Esophagus (tissue), 2 donors: ENCODE data around the gene ISG15. TPM values are rescaled to one million over a fixed set of nuclear protein-coding genes. Genes with fewer than 3 reads are reported as not detected.

Experiments
- H3K27ac ChIP-seq, 2 donors: one replicate each; pipeline ENCODE4 v1.5.1; 2013; ENCODE audit warnings: low read depth in 2 of 2, mild to moderate bottlenecking in 2 of 2, inconsistent platforms in 1 of 2, low read length in 1 of 2, moderate library complexity in 1 of 2
- H3K27me3 ChIP-seq, 2 donors: one replicate each; pipeline ENCODE4 v1.6.1; 2013; ENCODE audit warnings: low read length in 2 of 2, control low read depth in 1 of 2, mild to moderate bottlenecking in 1 of 2; ENCODE audit not compliant: insufficient read depth in 2 of 2, control insufficient read depth in 1 of 2
- H3K36me3 ChIP-seq, 2 donors: one replicate each; pipeline ENCODE4 v1.6.1; 2013; ENCODE audit warnings: low read length in 1 of 2; ENCODE audit not compliant: control insufficient read depth in 2 of 2, insufficient read depth in 2 of 2
- H3K4me1 ChIP-seq, 2 donors: one replicate each; pipeline ENCODE4 v1.6.1; 2013; ENCODE audit warnings: low read length in 1 of 2; ENCODE audit not compliant: control insufficient read depth in 2 of 2, insufficient read depth in 2 of 2
- H3K4me3 ChIP-seq, 2 donors: one replicate each; pipeline ENCODE4 v1.5.1; 2013; ENCODE audit warnings: low read length in 2 of 2, mild to moderate bottlenecking in 2 of 2, low read depth in 1 of 2, moderate library complexity in 1 of 2
- H3K9me3 ChIP-seq, 2 donors: one replicate each; pipeline ENCODE4 v1.6.1; 2013; ENCODE audit warnings: mild to moderate bottlenecking in 2 of 2, low read depth in 1 of 2, low read length in 1 of 2, moderate library complexity in 1 of 2; ENCODE audit not compliant: control insufficient read depth in 2 of 2, insufficient read depth in 1 of 2
- WGBS, 2 donors: extraction: QIAGEN DNeasy Blood & Tissue Kit; methylation state at CpG; one replicate each; pipeline ENCODE4 v1.1.7; 2013; 5-methylcytosine and 5-hydroxymethylcytosine counted together
- polyA plus RNA-seq, 2 donors: library from polyadenylated mRNA; stranded (reverse); fragments of 200-250 nt; gene quantifications; one replicate each; pipeline ENCODE4 v1.2.3, GENCODE V29; 2013
- donor health status: healthy with polysubstance abuse.
- donor health status: Bipolar disorder and iron deficiency.

The ISG15 gene
- polyA plus RNA-seq, 2 donors, result 17.8 to 40.7 TPM

- Histone ChIP-seq H3K27ac (no peak overlapping the region), H3K36me3 (peaks cover 0 to 8% of the 10 kb centered on the region in 2 donors), H3K27me3 (no peaks in the 10 kb centered on the region), H3K9me3 (no peaks in the 10 kb centered on the region), H3K4me1 (peaks cover 3 to 6% of the 10 kb centered on the region in 2 donors), H3K4me3 (peak overlapping the region; percentile 18 to 46)
- WGBS, 2 donors, result 24% methylated on average over 33 to 71 of the region's 71 CpGs
Measured at GRCh38 chr1:1033731-1034438, 20.6 kb downstream of the ISG15 start.

- 74% methylated on average over 19 to 30 of the region's 30 CpGs for WGBS, 2 donors
- H3K9me3 ChIP-seq, result no peaks in the 10 kb centered on the region
- H3K36me3 ChIP-seq, result peaks cover 0 to 8% of the 10 kb centered on the region in 2 donors
- H3K27ac ChIP-seq, result no peak overlapping the region
- H3K27me3 ChIP-seq, result no peaks in the 10 kb centered on the region
- H3K4me1 ChIP-seq, result peaks cover 3 to 6% of the 10 kb centered on the region in 2 donors
- no peak overlapping the region for H3K4me3 ChIP-seq
Measured at GRCh38 chr1:1034439-1034781, 21.1 kb downstream of the ISG15 start.

- Histone ChIP-seq H3K9me3 (no peaks in the 10 kb centered on the region), H3K4me1 (peaks cover 8 to 11% of the 10 kb centered on the region in 2 donors), H3K36me3 (peaks cover 0 to 8% of the 10 kb centered on the region in 2 donors), H3K27ac (no peak overlapping the region), H3K27me3 (no peaks in the 10 kb centered on the region), H3K4me3 (no peak overlapping the region)
- WGBS, 2 donors, result 91 to 93% methylated on average over 19 of the region's 19 CpGs
Measured at GRCh38 chr1:1035291-1035943, 22.1 kb downstream of the ISG15 start.

DNA sequence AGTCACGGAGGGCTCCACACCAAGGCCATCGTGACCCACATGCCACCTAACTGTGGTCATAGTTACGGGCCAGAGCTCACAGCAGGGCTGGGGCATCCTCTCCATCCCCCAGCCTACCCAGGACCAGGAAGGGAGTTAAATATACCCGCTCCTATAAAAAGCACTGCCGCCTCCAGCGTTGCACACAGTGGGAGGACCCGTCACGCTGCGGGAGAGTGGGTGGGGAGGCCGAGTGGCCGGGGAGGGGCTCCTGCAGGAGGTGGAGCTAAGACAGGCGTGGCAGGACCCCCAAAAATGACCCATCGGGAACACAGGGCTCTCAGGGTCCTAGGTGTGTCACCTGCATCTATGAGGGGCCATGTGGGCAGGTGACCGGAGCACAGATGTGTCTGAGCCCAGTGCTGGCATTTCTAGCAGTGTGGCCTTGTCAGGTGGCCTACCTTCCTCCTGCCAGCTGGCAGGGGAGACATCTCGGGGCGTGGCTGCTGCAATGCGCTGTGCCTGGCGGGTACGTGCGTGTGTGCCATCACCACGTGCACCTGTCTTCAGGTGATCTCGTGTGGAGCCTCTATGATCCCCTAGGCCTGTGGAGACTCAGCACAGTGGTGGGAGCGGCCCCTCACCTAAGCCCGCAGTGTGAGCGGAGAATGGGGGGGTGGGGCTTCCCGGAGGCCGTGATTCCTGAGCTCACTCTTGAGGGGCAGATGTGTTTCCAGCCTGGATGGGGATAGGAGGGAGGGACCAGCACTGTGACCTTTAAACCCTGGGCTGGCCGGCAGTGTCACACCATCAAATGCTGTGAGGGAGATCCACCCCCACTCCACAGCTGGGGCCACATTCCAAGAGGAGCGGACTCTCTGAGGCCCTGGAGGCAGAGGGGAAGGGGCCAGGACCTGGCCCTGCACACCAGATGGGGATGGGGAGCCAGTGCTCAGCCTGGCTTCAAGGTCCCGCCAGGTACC is 24.4 kb downstream of the ISG15 start:
- H3K4me3 ChIP-seq, result no peak overlapping the region
- no peaks in the 10 kb centered on the region for H3K27me3 ChIP-seq
- no peaks in the 10 kb centered on the region for H3K9me3 ChIP-seq
- no peak overlapping the region for H3K27ac ChIP-seq
- peaks cover 6 to 13% of the 10 kb centered on the region in 2 donors for H3K4me1 ChIP-seq
- peaks cover 0 to 8% of the 10 kb centered on the region in 2 donors for H3K36me3 ChIP-seq
- 67 to 69% methylated on average over 29 to 30 of the region's 30 CpGs for WGBS, 2 donors

DNA sequence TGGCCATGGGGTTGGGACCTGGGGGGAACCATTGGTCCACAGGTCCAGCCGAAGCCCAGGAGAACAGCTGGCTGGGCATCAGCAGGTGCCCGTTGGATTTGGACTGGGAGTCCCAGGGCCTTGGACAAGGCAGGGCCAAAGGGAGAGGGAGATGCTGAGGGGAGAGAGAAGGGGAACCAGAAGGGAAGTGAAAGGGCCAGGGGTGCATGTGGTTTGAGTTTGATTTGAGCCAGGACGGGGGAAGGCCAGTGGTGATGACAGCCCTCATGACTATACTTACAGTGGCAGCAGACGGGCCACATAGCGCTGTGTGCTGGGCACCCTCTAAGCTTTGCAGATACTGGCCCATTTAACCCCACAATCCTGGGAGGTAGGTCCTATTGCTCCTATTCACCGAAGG is 25.4 kb downstream of the ISG15 start:
- Histone ChIP-seq H3K4me3 (no peak overlapping the region), H3K9me3 (no peaks in the 10 kb centered on the region), H3K4me1 (peaks cover 3 to 13% of the 10 kb centered on the region in 2 donors), H3K36me3 (peaks cover 0 to 12% of the 10 kb centered on the region in 2 donors), H3K27ac (no peak overlapping the region), H3K27me3 (no peaks in the 10 kb centered on the region)
- WGBS, 2 donors, result 87 to 88% methylated on average over 6 of the region's 6 CpGs

- H3K9me3 ChIP-seq, result no peaks in the 10 kb centered on the region
- no peak overlapping the region for H3K27ac ChIP-seq
- H3K27me3 ChIP-seq, result no peaks in the 10 kb centered on the region
- no peak overlapping the region for H3K4me3 ChIP-seq
- H3K4me1 ChIP-seq, result peaks cover 3 to 13% of the 10 kb centered on the region in 2 donors
- 49 to 52% methylated on average over 16 to 17 of the region's 17 CpGs for WGBS, 2 donors
- H3K36me3 ChIP-seq, result peaks cover 0 to 13% of the 10 kb centered on the region in 2 donors
Measured at GRCh38 chr1:1039145-1039910, 26.0 kb downstream of the ISG15 start.

DNA sequence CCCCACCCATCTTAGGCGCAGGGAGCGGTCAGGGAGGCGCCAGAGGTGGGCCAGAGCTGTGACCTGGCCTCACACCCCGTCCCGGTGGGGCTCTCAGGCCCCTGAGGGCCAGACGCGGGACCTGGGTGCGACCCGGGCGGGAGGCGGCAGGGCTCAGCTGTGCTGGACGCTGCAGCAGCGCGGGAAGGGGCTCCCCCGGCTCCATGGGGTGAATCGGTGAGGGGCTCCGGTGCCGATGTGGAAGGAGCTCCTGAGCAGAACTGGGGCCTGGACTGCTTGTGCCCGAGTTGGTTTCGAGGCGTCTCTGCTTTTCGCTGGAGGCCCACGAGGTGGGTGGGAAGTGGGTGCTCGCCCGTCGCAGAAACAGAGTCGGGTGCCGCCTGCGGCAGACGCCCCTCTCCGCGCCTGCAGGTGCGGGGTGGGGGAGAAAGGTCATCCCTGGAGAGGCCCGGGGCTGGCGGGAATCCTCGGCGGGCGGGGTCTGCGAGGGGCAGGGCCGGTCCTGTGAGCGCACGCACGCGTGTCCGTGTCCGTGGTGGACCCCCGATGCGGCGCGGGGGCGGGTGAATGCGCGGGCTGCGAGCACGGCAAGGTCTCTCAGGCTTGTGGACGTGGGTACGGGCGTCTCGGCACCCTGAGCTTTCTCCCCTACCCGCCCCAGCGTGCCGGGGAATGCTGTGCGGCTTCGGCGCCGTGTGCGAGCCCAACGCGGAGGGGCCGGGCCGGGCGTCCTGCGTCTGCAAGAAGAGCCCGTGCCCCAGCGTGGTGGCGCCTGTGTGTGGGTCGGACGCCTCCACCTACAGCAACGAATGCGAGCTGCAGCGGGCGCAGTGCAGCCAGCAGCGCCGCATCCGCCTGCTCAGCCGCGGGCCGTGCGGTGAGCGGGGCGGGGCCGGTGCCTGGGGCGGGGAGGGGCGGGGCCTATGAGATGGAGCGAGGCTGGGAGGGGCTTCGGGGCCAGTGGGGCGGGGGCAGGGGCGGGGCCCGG is 27.0 kb downstream of the ISG15 start:
- H3K4me1 ChIP-seq, result peaks cover 3 to 13% of the 10 kb centered on the region in 2 donors
- peaks cover 0 to 17% of the 10 kb centered on the region in 2 donors for H3K36me3 ChIP-seq
- H3K27ac ChIP-seq, result no peak overlapping the region
- peak overlapping the region; percentile 20 to 43 for H3K4me3 ChIP-seq
- H3K27me3 ChIP-seq, result no peaks in the 10 kb centered on the region
- 6% methylated on average over 82 to 97 of the region's 99 CpGs for WGBS, 2 donors
- H3K9me3 ChIP-seq, result no peaks in the 10 kb centered on the region

GRCh38 chr1:1041092-1041523 is 27.8 kb downstream of the ISG15 start:
- Histone ChIP-seq H3K27ac (no peak overlapping the region), H3K4me1 (peaks cover 3 to 13% of the 10 kb centered on the region in 2 donors), H3K9me3 (no peaks in the 10 kb centered on the region), H3K4me3 (no peak overlapping the region), H3K27me3 (no peaks in the 10 kb centered on the region), H3K36me3 (peaks cover 0 to 16% of the 10 kb centered on the region in 2 donors)
- WGBS, 2 donors, result 72 to 73% methylated on average over 46 to 54 of the region's 60 CpGs
